ENCODE results near the gene NRXN3.

The NRXN3 gene

GRCh38 chr14:79448960-79449359, 1278.8 kb downstream of the NRXN3 start:
- DNase-seq: no peak

- no peak for DNase-seq
Measured at GRCh38 chr14:79451601-79452000, 1281.4 kb downstream of the NRXN3 start.

GRCh38 chr14:79453276-79453675, 1283.1 kb downstream of the NRXN3 start:
- DNase-seq: no peak

- no peak for DNase-seq
Measured at GRCh38 chr14:79464468-79464867, 1294.3 kb downstream of the NRXN3 start.

- DNase-seq: no peak
Measured at GRCh38 chr14:79465651-79466050, 1295.5 kb downstream of the NRXN3 start.

- no peak for DNase-seq
Measured at GRCh38 chr14:79466938-79467527, 1296.9 kb downstream of the NRXN3 start.

GRCh38 chr14:79467835-79468234, 1297.7 kb downstream of the NRXN3 start:
- no peak for DNase-seq

GRCh38 chr14:79468486-79468885, 1298.3 kb downstream of the NRXN3 start:
- DNase-seq: no peak

GRCh38 chr14:79473651-79474050, 1303.5 kb downstream of the NRXN3 start:
- DNase-seq: no peak

- DNase-seq: no peak
Measured at GRCh38 chr14:79475887-79476532, 1305.8 kb downstream of the NRXN3 start.

GRCh38 chr14:79476552-79476951, 1306.4 kb downstream of the NRXN3 start:
- DNase-seq: no peak

- DNase-seq: no peak
Measured at GRCh38 chr14:79480212-79480611, 1310.0 kb downstream of the NRXN3 start.

GRCh38 chr14:79482825-79483224, 1312.7 kb downstream of the NRXN3 start:
- no peak for DNase-seq

GRCh38 chr14:79483477-79484388, 1313.6 kb downstream of the NRXN3 start:
- DNase-seq: no peak

GRCh38 chr14:79487632-79488031, 1317.5 kb downstream of the NRXN3 start:
- no peak for DNase-seq

GRCh38 chr14:79491161-79491560, 1321.0 kb downstream of the NRXN3 start:
- DNase-seq: no peak

GRCh38 chr14:79493081-79493645, 1323.0 kb downstream of the NRXN3 start:
- DNase-seq: no peak

- no peak for DNase-seq
Measured at GRCh38 chr14:79496701-79497100, 1326.5 kb downstream of the NRXN3 start.

GRCh38 chr14:79500489-79500888, 1330.3 kb downstream of the NRXN3 start:
- no peak for DNase-seq

GRCh38 chr14:79502136-79502750, 1332.1 kb downstream of the NRXN3 start:
- no peak for DNase-seq

GRCh38 chr14:79502751-79503148, 1332.6 kb downstream of the NRXN3 start:
- no peak for DNase-seq

- DNase-seq: no peak
Measured at GRCh38 chr14:79510659-79511058, 1340.5 kb downstream of the NRXN3 start.

- no peak for DNase-seq
Measured at GRCh38 chr14:79511146-79511545, 1341.0 kb downstream of the NRXN3 start.
